Loucy (cell line): ENCODE data around the gene ASB10.

ENCODE experiments used
- H2AFZ ChIP-seq: fragments of 200-600 bp; sonication (generic); 2 replicates; pipeline ENCODE4 v1.6.0; 2016; ENCODE audit warnings: antibody characterized with exemption, mild to moderate bottlenecking, low read length, moderate library complexity
- H3F3A ChIP-seq: fragments of 200-600 bp; 2 replicates; pipeline ENCODE4 v1.6.0; 2016; ENCODE audit warnings: antibody characterized with exemption, low read depth, mild to moderate bottlenecking
- H3K27me3 ChIP-seq: fragments of 200-600 bp; sonication (generic); 2 replicates; pipeline ENCODE4 v1.6.1; 2014; ENCODE audit warnings: low read length, mild to moderate bottlenecking; ENCODE audit not compliant: insufficient read depth, poor library complexity, severe bottlenecking
- H3K36me3 ChIP-seq: fragments of 200-600 bp; sonication (generic); 2 replicates; pipeline ENCODE4 v1.6.1; 2016; ENCODE audit warnings: low read length; ENCODE audit not compliant: insufficient read depth
- H3K4me1 ChIP-seq: fragments of 200-600 bp; sonication (generic); 2 replicates; pipeline ENCODE4 v1.5.1; 2014; ENCODE audit warnings: low read length, mild to moderate bottlenecking; ENCODE audit not compliant: insufficient read depth, poor library complexity, severe bottlenecking
- H3K4me2 ChIP-seq: fragments of 200-600 bp; sonication (generic); 2 replicates; pipeline ENCODE4 v1.6.0; 2014; ENCODE audit warnings: antibody characterized with exemption, low read length, low read depth, mild to moderate bottlenecking; ENCODE audit not compliant: poor library complexity, severe bottlenecking
- H3K4me3 ChIP-seq: fragments of 200-600 bp; sonication (generic); 2 replicates; pipeline ENCODE4 v1.5.1; 2014; ENCODE audit warnings: low read length, mild to moderate bottlenecking, mixed read lengths; ENCODE audit not compliant: poor library complexity, severe bottlenecking
- H3K79me2 ChIP-seq: fragments of 200-600 bp; sonication (generic); 2 replicates; pipeline ENCODE4 v1.6.1; 2014; ENCODE audit warnings: low read length; ENCODE audit not compliant: insufficient read depth
- H3K9ac ChIP-seq: fragments of 200-600 bp; sonication (generic); 2 replicates; pipeline ENCODE4 v1.6.0; 2014; ENCODE audit warnings: mild to moderate bottlenecking, low read depth, low read length, moderate library complexity; ENCODE audit not compliant: poor library complexity, severe bottlenecking
- H3K9me2 ChIP-seq: fragments of 200-600 bp; sonication (generic); replicated peaks from 2 replicates; pipeline ENCODE4 v1.6.1; 2016; ENCODE audit warnings: low read depth, low read length, mixed read lengths
- H3K9me3 ChIP-seq: fragments of 200-600 bp; sonication (generic); 2 replicates; pipeline ENCODE4 v1.6.1; 2014; ENCODE audit warnings: mild to moderate bottlenecking, antibody characterized with exemption, low read length, low read depth; ENCODE audit not compliant: insufficient read depth
- H4K20me1 ChIP-seq: fragments of 200-600 bp; sonication (generic); 2 replicates; pipeline ENCODE4 v1.6.0; 2014; ENCODE audit warnings: antibody characterized with exemption, low read length, mild to moderate bottlenecking; ENCODE audit not compliant: insufficient read depth, poor library complexity, severe bottlenecking
- EZH2phosphoT487 ChIP-seq: fragments of 200-600 bp; IDR thresholded peaks from 2 replicates; pipeline ENCODE4 v1.6.1; 2018; ENCODE audit warnings: antibody characterized with exemption, mild to moderate bottlenecking, moderate library complexity, borderline replicate concordance
- TF ChIP-seq, protein P1 (sequence below): fragments of 200-600 bp; sonication (generic); conservative IDR thresholded peaks from 2 replicates; pipeline ENCODE4 v1.5.1; 2014; ENCODE audit warnings: mild to moderate bottlenecking, antibody characterized with exemption, low read length

Gene ASB10

DNA sequence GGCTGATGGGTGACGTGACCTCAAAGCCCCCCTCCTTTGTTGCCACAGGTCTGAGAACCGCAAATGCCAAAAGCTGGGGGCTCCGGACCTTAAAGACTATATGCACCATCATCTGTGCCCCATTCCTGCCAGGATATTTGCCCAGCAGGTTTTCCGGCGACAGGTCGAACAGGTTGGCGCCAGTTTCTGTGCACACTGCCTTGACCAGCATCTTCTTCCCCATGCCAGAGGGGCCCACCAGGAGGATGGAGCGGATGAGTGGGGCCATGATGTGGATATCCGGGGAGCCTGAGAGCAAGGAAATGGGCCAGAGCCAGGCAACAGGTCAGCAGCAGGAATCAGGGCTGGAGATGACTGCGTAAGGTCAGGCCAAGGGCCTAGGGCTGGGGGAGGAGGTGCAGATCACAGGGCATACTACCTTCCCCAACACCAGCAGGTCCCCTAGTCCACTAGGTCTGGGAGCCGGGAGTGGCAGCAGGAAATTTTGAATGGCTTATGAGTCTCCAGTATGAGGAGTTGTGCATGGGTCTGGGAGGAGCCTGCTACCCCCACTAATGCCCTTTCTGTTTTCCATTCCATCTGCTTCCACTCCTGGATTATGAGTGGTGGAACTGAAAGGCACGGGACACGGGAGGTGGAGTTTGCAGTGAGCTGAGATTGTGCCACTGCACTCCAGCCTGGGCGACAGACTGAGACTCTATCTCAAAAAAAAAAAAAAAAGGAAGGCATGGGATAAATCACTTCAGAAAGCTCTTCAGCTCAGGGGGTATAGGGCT, 6.3 kb upstream of the ASB10 start:
- TF ChIP-seq, protein P1, sequence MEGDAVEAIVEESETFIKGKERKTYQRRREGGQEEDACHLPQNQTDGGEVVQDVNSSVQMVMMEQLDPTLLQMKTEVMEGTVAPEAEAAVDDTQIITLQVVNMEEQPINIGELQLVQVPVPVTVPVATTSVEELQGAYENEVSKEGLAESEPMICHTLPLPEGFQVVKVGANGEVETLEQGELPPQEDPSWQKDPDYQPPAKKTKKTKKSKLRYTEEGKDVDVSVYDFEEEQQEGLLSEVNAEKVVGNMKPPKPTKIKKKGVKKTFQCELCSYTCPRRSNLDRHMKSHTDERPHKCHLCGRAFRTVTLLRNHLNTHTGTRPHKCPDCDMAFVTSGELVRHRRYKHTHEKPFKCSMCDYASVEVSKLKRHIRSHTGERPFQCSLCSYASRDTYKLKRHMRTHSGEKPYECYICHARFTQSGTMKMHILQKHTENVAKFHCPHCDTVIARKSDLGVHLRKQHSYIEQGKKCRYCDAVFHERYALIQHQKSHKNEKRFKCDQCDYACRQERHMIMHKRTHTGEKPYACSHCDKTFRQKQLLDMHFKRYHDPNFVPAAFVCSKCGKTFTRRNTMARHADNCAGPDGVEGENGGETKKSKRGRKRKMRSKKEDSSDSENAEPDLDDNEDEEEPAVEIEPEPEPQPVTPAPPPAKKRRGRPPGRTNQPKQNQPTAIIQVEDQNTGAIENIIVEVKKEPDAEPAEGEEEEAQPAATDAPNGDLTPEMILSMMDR = no peak
- no peak for TF ChIP-seq EZH2phosphoT487

DNA sequence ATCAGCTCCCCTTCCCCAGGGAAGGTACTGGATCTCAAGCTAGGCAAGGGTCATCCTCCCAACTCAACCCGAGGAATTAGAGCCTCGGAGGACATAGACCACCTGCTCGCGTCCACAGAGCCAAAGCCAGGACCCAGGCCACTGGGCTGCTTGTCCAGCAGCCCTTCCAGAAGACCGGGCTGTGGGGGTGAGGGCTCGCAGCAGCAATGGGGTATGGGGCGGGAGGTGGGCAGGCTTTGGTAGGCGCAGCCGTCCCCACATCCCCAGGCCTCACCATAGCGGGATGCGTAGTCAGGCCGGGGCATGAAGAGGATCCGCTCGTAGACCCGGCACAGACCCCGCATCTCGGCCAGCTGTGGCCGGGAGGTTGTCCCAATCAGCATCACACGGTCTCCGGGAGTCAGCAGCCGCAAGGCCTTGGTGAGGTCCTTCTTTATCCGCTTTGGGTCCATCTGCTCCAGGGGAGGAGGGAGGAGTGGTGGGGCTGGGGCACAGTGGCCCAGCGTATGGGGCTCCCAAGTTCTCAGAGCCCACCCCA, 5.0 kb upstream of the ASB10 start:
- Histone ChIP-seq H3K27me3 (no peaks in the 10 kb centered on the region), H3F3A (no peaks in the 10 kb centered on the region), H3K9me2 (no peaks in the 10 kb centered on the region), H3K9me3 (no peaks in the 10 kb centered on the region), H3K4me3 (no peak overlapping the region), H3K4me1 (peaks cover 15% of the 10 kb centered on the region), H3K36me3 (no peaks in the 10 kb centered on the region), H3K9ac (no peak overlapping the region), H3K4me2 (no peak overlapping the region), H3K79me2 (no peaks in the 10 kb centered on the region), H2AFZ (no peak overlapping the region), H4K20me1 (no peaks in the 10 kb centered on the region)
- TF ChIP-seq, protein P1 = no peak
- no peak for TF ChIP-seq EZH2phosphoT487

More for the DNA sequence above, 6.3 kb upstream of the ASB10 start:
- Histone ChIP-seq H2AFZ (no peak overlapping the region), H3K9me2 (no peaks in the 10 kb centered on the region), H3K9ac (no peak overlapping the region), H3K36me3 (no peaks in the 10 kb centered on the region), H3F3A (no peaks in the 10 kb centered on the region), H3K4me2 (no peak overlapping the region), H3K4me1 (peaks cover 15% of the 10 kb centered on the region), H4K20me1 (no peaks in the 10 kb centered on the region), H3K79me2 (no peaks in the 10 kb centered on the region), H3K9me3 (no peaks in the 10 kb centered on the region), H3K27me3 (no peaks in the 10 kb centered on the region), H3K4me3 (no peak overlapping the region)

DNA sequence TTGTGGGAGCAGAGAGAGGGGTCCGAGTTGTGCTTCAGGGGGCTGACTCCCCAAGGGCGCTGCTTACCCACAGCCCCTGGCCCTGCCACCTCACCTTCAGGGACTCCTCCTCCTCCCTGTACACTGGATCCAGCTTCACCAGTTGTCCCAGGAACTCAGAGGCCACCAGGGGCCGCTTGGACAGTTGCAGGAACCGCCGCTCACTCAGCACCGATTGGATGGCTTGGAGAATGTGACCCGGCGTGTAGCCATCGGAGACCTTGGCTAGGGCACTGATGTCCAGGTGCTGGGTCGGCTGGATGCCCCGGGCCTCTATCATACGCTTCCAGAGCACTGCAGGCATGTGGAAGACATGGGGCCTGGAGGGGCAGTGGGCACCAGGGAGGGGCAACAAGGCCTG, 4.5 kb upstream of the ASB10 start:
- H3K9me2 ChIP-seq = no peaks in the 10 kb centered on the region
- no peaks in the 10 kb centered on the region for H3K79me2 ChIP-seq
- H2AFZ ChIP-seq = no peak overlapping the region
- no peaks in the 10 kb centered on the region for H3K27me3 ChIP-seq
- no peaks in the 10 kb centered on the region for H3F3A ChIP-seq
- no peak overlapping the region for H3K4me2 ChIP-seq
- TF ChIP-seq EZH2phosphoT487 = no peak
- TF ChIP-seq, protein P1 = no peak
- no peak overlapping the region for H3K9ac ChIP-seq
- no peaks in the 10 kb centered on the region for H4K20me1 ChIP-seq
- H3K4me3 ChIP-seq = no peak overlapping the region
- no peaks in the 10 kb centered on the region for H3K36me3 ChIP-seq
- no peaks in the 10 kb centered on the region for H3K9me3 ChIP-seq
- H3K4me1 ChIP-seq = peaks cover 15% of the 10 kb centered on the region
